Activated CD8-positive, alpha-beta memory T cell treated with anti-CD3 and anti-CD28 coated beads, Interleukin-2, amount 50 U/mL, for 1 hour (primary cell): ENCODE results near the gene NBEAL2.

Experiments
- DNase-seq: peaks from one replicate; pipeline ENCODE4 v3.0.0-alpha.2; 2020; ENCODE audit errors: extremely low read depth

NBEAL2 gene

DNA sequence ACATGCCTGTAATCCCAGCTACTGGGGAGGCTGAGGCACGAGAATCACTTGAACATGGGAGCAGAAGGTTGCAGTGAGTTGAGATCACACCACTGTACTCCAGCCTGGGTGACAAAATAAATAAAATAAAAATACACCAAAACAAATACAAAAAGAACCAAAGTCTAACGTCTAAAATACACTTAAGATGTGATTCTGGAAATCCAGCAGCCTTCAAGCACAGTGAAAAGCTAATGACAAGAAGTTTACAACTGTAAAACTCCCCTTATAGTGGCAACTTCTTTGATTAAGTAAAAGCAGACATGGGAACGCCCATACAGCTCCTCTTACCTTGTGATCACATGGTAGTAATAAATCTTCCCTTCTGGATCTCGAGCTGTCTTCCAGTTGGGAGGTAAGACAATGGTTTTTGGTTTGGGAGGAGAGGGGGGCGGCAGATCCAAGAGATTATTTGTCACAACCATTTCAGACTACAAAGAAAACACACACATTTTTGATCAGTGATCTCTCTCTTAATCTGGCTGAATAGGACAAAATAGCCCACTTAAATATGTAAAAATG, 62.8 kb downstream of the NBEAL2 start:
- no peak for DNase-seq

GRCh38 chr3:47047069-47047468, 67.6 kb downstream of the NBEAL2 start:
- no peak for DNase-seq

DNA sequence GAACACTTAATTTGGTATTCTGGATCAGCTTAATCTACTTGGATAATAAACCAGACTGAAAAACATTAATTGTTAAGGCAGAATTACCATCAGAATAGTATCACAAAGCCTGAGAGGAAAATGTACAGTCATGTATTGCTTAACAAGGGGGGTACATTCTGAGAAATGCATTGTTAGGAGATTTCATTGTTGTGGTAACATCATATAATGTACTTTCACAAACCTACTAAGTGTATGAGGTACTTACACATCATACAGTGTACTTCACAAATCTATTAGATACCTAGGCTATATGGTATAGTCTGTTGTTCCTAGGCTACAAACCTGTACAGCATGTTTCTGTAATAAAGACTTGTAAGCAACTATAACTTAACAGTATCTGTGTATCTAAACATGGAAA, 68.2 kb downstream of the NBEAL2 start:
- no peak for DNase-seq

GRCh38 chr3:47054412-47054811, 74.9 kb downstream of the NBEAL2 start:
- DNase-seq: no peak

GRCh38 chr3:47056705-47057104, 77.2 kb downstream of the NBEAL2 start:
- no peak for DNase-seq

GRCh38 chr3:47057212-47057671, 77.8 kb downstream of the NBEAL2 start:
- DNase-seq: peak; percentile 42
